Chondrocyte (in vitro differentiated cells): ENCODE data around the gene TEX11. TPM values are rescaled to one million over a fixed set of nuclear protein-coding genes. Genes with fewer than 3 reads are reported as not detected.
"Not testable (repeated sequence)": the region's sequence is repeated elsewhere in the genome, so short reads cannot be mapped to it uniquely, and the experiment has no call there.

Experiments
- DNase-seq: peaks from one replicate; pipeline ENCODE4 v3.0.0; 2021; ENCODE audit warnings: mixed read lengths, low spot score
- H3K27ac Mint-ChIP-seq: one replicate; pipeline ENCODE4 v1.8.0; 2021; ENCODE audit warnings: mild to moderate bottlenecking, moderate library complexity, mixed read lengths; ENCODE audit not compliant: unreplicated experiment
- H3K27me3 Mint-ChIP-seq: 2 replicates; pipeline ENCODE4 v1.8.0; 2021; ENCODE audit warnings: low read depth, mixed read lengths
- H3K36me3 Mint-ChIP-seq: 2 replicates; pipeline ENCODE4 v1.8.0; 2021; ENCODE audit warnings: low read depth, mixed read lengths
- H3K4me1 Mint-ChIP-seq: 2 replicates; pipeline ENCODE4 v1.8.0; 2021; ENCODE audit warnings: low read depth, mild to moderate bottlenecking, mixed read lengths
- H3K4me3 Mint-ChIP-seq: one replicate; pipeline ENCODE4 v1.8.0; 2021; ENCODE audit warnings: mild to moderate bottlenecking, moderate library complexity, mixed read lengths; ENCODE audit not compliant: unreplicated experiment
- H3K9me3 Mint-ChIP-seq: 2 replicates; pipeline ENCODE4 v1.8.0; 2021; ENCODE audit warnings: low read depth, mixed read lengths
- CTCF ChIP-seq: fragments of 200-600 bp; sonication (generic); IDR thresholded peaks from 2 replicates; pipeline ENCODE4 v1.5.0; 2021; ENCODE audit warnings: antibody characterized with exemption, mild to moderate bottlenecking, moderate library complexity
- total RNA-seq: library from RNA; stranded (reverse); gene quantifications from 3 replicates; pipeline ENCODE4 v1.2.1, GENCODE V29; 2021

Gene TEX11
- total RNA-seq, 1 donor from 2014 or later, result not detected

GRCh38 chrX:70834589-70834988 lies 73.9 kb downstream of the TEX11 start:
- H3K36me3 Mint-ChIP-seq, result no peaks in the 10 kb centered on the region
- DNase-seq, result no peak
- no peak overlapping the region for H3K4me3 Mint-ChIP-seq
- TF ChIP-seq CTCF, result no peak
- no peak overlapping the region for H3K27ac Mint-ChIP-seq
- H3K4me1 Mint-ChIP-seq, result no peaks in the 10 kb centered on the region
- H3K27me3 Mint-ChIP-seq, result no peaks in the 10 kb centered on the region
- H3K9me3 Mint-ChIP-seq, result peaks cover 8% of the 10 kb centered on the region

- Mint-ChIP-seq H3K9me3 (peaks cover 4% of the 10 kb centered on the region), H3K27ac (no peak overlapping the region), H3K36me3 (no peaks in the 10 kb centered on the region), H3K27me3 (peaks cover 2% of the 10 kb centered on the region), H3K4me3 (no peak overlapping the region), H3K4me1 (no peaks in the 10 kb centered on the region)
- TF ChIP-seq CTCF, result no peak
- no peak for DNase-seq
Measured at GRCh38 chrX:70826715-70827114, 81.8 kb downstream of the TEX11 start.

- Mint-ChIP-seq H3K4me1 (no peaks in the 10 kb centered on the region), H3K9me3 (peaks cover 12% of the 10 kb centered on the region), H3K27ac (no peak overlapping the region), H3K27me3 (peaks cover 2% of the 10 kb centered on the region), H3K4me3 (no peak overlapping the region), H3K36me3 (no peaks in the 10 kb centered on the region)
- no peak for TF ChIP-seq CTCF
- DNase-seq, result no peak
Measured at GRCh38 chrX:70825366-70825765, 83.1 kb downstream of the TEX11 start.

GRCh38 chrX:70808942-70809940 lies 99.3 kb downstream of the TEX11 start:
- Mint-ChIP-seq H3K4me3 (no peak overlapping the region), H3K27ac (no peak overlapping the region), H3K9me3 (peaks cover 15% of the 10 kb centered on the region), H3K36me3 (no peaks in the 10 kb centered on the region), H3K27me3 (no peaks in the 10 kb centered on the region), H3K4me1 (no peaks in the 10 kb centered on the region)
- no peak for DNase-seq
- no peak for TF ChIP-seq CTCF

- peaks cover 4% of the 10 kb centered on the region for H3K27me3 Mint-ChIP-seq
Measured at GRCh38 chrX:70806081-70806480, 102.4 kb downstream of the TEX11 start.

GRCh38 chrX:70796742-70797141 lies 111.8 kb downstream of the TEX11 start:
- H3K27ac Mint-ChIP-seq, H3K4me1 Mint-ChIP-seq, DNase-seq, H3K36me3 Mint-ChIP-seq, H3K4me3 Mint-ChIP-seq, H3K9me3 Mint-ChIP-seq, H3K27me3 Mint-ChIP-seq: not testable (repeated sequence)

More at GRCh38 chrX:70806081-70806480, 102.4 kb downstream of the TEX11 start:
- TF ChIP-seq CTCF, result no peak
- no peak for DNase-seq
- no peaks in the 10 kb centered on the region for H3K4me1 Mint-ChIP-seq
- H3K36me3 Mint-ChIP-seq, result no peaks in the 10 kb centered on the region
- no peak overlapping the region for H3K4me3 Mint-ChIP-seq
- peaks cover 3% of the 10 kb centered on the region for H3K9me3 Mint-ChIP-seq
- no peak overlapping the region for H3K27ac Mint-ChIP-seq
